ENCODE results near the gene VSTM2L. TPM values are rescaled to one million over a fixed set of nuclear protein-coding genes. Genes with fewer than 3 reads are reported as not detected.

VSTM2L gene
- total and polyA plus RNA-seq, 2 of the 13 experiments (the other 11 are each of a cell fraction or from before 2014, with no cell fraction given) = not detected

DNA sequence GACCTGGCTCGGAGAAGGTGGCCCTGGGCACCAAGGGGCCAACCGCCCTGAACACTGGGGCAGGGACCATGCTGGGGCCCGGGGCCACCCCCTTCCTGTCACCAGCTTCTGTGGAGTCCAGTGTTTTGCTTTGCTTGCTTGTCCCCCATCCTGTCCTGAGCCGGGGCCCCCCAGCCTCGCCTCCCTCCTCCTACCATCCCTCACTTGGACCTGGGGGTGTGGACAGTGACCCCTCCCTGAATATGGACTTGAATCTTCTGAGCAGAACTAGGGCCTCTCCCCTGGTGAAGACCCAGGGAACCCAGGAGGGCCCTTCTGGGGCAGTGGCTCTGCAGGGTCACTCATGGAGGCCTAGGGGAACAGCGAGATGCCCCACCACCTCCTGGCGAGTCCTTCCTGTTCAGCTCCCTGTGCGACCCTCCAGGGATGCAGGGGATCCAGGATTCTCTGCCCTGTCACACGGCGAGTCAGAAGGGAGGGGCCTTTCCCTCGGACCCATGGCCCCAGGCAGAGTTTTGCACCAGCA lies 41.6 kb downstream of the VSTM2L start:
- TF ChIP-seq, protein P1, sequence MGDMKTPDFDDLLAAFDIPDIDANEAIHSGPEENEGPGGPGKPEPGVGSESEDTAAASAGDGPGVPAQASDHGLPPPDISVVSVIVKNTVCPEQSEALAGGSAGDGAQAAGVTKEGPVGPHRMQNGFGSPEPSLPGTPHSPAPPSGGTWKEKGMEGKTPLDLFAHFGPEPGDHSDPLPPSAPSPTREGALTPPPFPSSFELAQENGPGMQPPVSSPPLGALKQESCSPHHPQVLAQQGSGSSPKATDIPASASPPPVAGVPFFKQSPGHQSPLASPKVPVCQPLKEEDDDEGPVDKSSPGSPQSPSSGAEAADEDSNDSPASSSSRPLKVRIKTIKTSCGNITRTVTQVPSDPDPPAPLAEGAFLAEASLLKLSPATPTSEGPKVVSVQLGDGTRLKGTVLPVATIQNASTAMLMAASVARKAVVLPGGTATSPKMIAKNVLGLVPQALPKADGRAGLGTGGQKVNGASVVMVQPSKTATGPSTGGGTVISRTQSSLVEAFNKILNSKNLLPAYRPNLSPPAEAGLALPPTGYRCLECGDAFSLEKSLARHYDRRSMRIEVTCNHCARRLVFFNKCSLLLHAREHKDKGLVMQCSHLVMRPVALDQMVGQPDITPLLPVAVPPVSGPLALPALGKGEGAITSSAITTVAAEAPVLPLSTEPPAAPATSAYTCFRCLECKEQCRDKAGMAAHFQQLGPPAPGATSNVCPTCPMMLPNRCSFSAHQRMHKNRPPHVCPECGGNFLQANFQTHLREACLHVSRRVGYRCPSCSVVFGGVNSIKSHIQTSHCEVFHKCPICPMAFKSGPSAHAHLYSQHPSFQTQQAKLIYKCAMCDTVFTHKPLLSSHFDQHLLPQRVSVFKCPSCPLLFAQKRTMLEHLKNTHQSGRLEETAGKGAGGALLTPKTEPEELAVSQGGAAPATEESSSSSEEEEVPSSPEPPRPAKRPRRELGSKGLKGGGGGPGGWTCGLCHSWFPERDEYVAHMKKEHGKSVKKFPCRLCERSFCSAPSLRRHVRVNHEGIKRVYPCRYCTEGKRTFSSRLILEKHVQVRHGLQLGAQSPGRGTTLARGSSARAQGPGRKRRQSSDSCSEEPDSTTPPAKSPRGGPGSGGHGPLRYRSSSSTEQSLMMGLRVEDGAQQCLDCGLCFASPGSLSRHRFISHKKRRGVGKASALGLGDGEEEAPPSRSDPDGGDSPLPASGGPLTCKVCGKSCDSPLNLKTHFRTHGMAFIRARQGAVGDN (CRISPR knock-in tag; IDR thresholded peaks at IDR 0.05) = 0 out of 2 replicates have a peak, but pooled peaks have one; percentile 9
- TF ChIP-seq CBX1 (IDR thresholded peaks at IDR 0.05; ENCODE audit: low read depth) (no peak), HNRNPLL (IDR thresholded peaks at IDR 0.05; ENCODE audit: low read depth, low read length, poor library complexity, severe bottlenecking) (peak; percentile 9), TOE1 (CRISPR knock-in tag; IDR thresholded peaks at IDR 0.05) (no peak), ZNF570 (CRISPR knock-in tag; IDR thresholded peaks at IDR 0.05; ENCODE audit: borderline replicate concordance) (no peak)
- H3K27ac ChIP-seq (ENCODE audit: extremely low read length, insufficient read depth, low read length) = no peak overlapping the region
- no peaks in the 10 kb centered on the region for H3K79me2 ChIP-seq (ENCODE audit: insufficient read depth, low read length)
- CTCF ChIA-PET (ENCODE audit: low intra/inter-chr PET ratio, low total read pairs) = no interaction called here
- no peak overlapping the region for H3K4me2 ChIP-seq (ENCODE audit: low read depth, low read length)
- 28% methylated on average over 3 of the region's 11 CpGs for WGBS (ENCODE audit: low lambda C conversion rate)
- H2AFZ ChIP-seq (ENCODE audit: low read length) = no peak overlapping the region
- H3K9ac ChIP-seq (ENCODE audit: insufficient read depth, low read depth, low read length) = no peak overlapping the region
- H3K27me3 ChIP-seq (ENCODE audit: control insufficient read depth in 1 of 2, insufficient read depth in 2 of 2, low read length in 2 of 2) = peaks cover 8% of the 10 kb centered on the region in 2 experiments; a peak in 2 of 5 replicates
- H3K4me1 ChIP-seq (ENCODE audit: insufficient read depth, low read length) = peaks cover 16% of the 10 kb centered on the region
- BruUV-seq (replicated peaks) = no TSS peak
- H3K9me3 ChIP-seq (ENCODE audit: low read length) = no peaks in the 10 kb centered on the region
- H4K20me1 ChIP-seq (ENCODE audit: insufficient read depth, low read length) = no peaks in the 10 kb centered on the region
- FAIRE-seq (no peak), ATAC-seq (no peak), DNase-seq (ENCODE audit: low spot score) (no peak)
- H3K4me3 ChIP-seq (replicated peaks in 1 of 3; ENCODE audit: insufficient read depth in 1 of 3, low read depth in 2 of 3, low read length in 3 of 3) = no peak overlapping the region
- no peaks in the 10 kb centered on the region for H3K36me3 ChIP-seq (replicated peaks in 1 of 2; ENCODE audit: control insufficient read depth in 1 of 2, insufficient read depth in 2 of 2, low read length in 2 of 2)
- POLR2A ChIA-PET = no interaction called here
- intact Hi-C loops (cut with micrococcal nuclease; ENCODE audit: unreplicated experiment) = loop anchor here (5.0 kb wide), 1 partner anchor 278 kb away; no protein-coding TSS in a partner anchor
- in situ Hi-C loops (cut with HindIII; ENCODE audit: extremely low pct_ligation_motif_present, low pct_unique_long_range_greater_than_20kb) = no loop called here

Measured in HepG2 (cell line).